RCC 7860 (cell line): ENCODE results near the gene CAND1.
A peak's percentile ranks its signal among the peaks of the same experiment; 100 is the strongest.

ENCODE experiments used
- DNase-seq: peaks from one replicate; pipeline ENCODE4 v3.0.0-alpha.2; 2015; ENCODE audit warnings: low spot score
- FAIRE-seq: peaks from 2 replicates; lab custom pipeline; 2012; peaks lifted over from hg19 to GRCh38; lab: Jason Lieb, UNC

CAND1 gene

GRCh38 chr12:67268896-67269632, at the start of gene CAND1:
TSS of gene CAND1 (plus strand) at chr12:67269358. CDS start at chr12:67269718, 360 bp downstream.
- DNase-seq = peak; percentile 94
- peak; percentile 79 for FAIRE-seq

- FAIRE-seq (no peak), DNase-seq (no peak)
Observed at GRCh38 chr12:67220065-67220464, 49.1 kb upstream of the CAND1 start.

GRCh38 chr12:67222302-67222701, 46.9 kb upstream of the CAND1 start:
- FAIRE-seq (no peak), DNase-seq (no peak)

- DNase-seq = no peak
- no peak for FAIRE-seq
Observed at GRCh38 chr12:67223225-67223624, 45.9 kb upstream of the CAND1 start.

GRCh38 chr12:67237231-67237630, 31.9 kb upstream of the CAND1 start:
- DNase-seq (no peak), FAIRE-seq (no peak)

- FAIRE-seq (peak; percentile 30), DNase-seq (no peak)
Observed at GRCh38 chr12:67239061-67239460, 30.1 kb upstream of the CAND1 start.

- FAIRE-seq (no peak), DNase-seq (no peak)
Observed at GRCh38 chr12:67241482-67241881, 27.7 kb upstream of the CAND1 start.

- DNase-seq = no peak
- no peak for FAIRE-seq
Observed at GRCh38 chr12:67243260-67243659, 25.9 kb upstream of the CAND1 start.

GRCh38 chr12:67245571-67245970, 23.6 kb upstream of the CAND1 start:
- no peak for DNase-seq
- no peak for FAIRE-seq

GRCh38 chr12:67251012-67251411, 18.1 kb upstream of the CAND1 start:
- DNase-seq (no peak), FAIRE-seq (no peak)

GRCh38 chr12:67254372-67255026, 14.7 kb upstream of the CAND1 start:
- DNase-seq = no peak
- no peak for FAIRE-seq

GRCh38 chr12:67256649-67257048, 12.5 kb upstream of the CAND1 start:
- no peak for DNase-seq
- FAIRE-seq = no peak

GRCh38 chr12:67263471-67263870, 5.7 kb upstream of the CAND1 start:
- no peak for FAIRE-seq
- no peak for DNase-seq

- DNase-seq (peak; percentile 96), FAIRE-seq (no peak)
Observed at GRCh38 chr12:67268335-67268895, 743 bp upstream of the CAND1 start.

GRCh38 chr12:67269633-67270573, 745 bp downstream of the CAND1 start:
- no peak for FAIRE-seq
- DNase-seq = no peak

GRCh38 chr12:67270622-67271021, 1.5 kb downstream of the CAND1 start:
- no peak for DNase-seq
- no peak for FAIRE-seq

- FAIRE-seq (no peak), DNase-seq (no peak)
Observed at GRCh38 chr12:67271976-67272375, 2.8 kb downstream of the CAND1 start.

- DNase-seq (no peak), FAIRE-seq (no peak)
Observed at GRCh38 chr12:67274186-67274585, 5.0 kb downstream of the CAND1 start.

GRCh38 chr12:67275380-67275913, 6.3 kb downstream of the CAND1 start:
- FAIRE-seq = no peak

GRCh38 chr12:67276421-67276820, 7.3 kb downstream of the CAND1 start:
- DNase-seq (no peak), FAIRE-seq (no peak)

More at GRCh38 chr12:67275380-67275913, 6.3 kb downstream of the CAND1 start:
- DNase-seq = no peak

GRCh38 chr12:67279637-67280036, 10.5 kb downstream of the CAND1 start:
- FAIRE-seq (no peak), DNase-seq (no peak)
